HS-5 (cell line): ENCODE measurements around the gene TRAF3.

ENCODE experiments used
- DNase-seq: peaks from one replicate; pipeline ENCODE4 v3.0.0-alpha.2; 2012; ENCODE audit warnings: low read depth

TRAF3 gene

GRCh38 chr14:102776761-102777710 lies at the start of gene TRAF3:
TSS of gene TRAF3 (plus strand) at chr14:102777449. CDS start at chr14:102870202, 92,753 bp downstream.
- DNase-seq = no peak

GRCh38 chr14:102728501-102728900 lies 48.7 kb upstream of the TRAF3 start:
- DNase-seq = no peak

GRCh38 chr14:102729268-102729667 lies 48.0 kb upstream of the TRAF3 start:
- DNase-seq = no peak

GRCh38 chr14:102729825-102730224 lies 47.4 kb upstream of the TRAF3 start:
- no peak for DNase-seq

GRCh38 chr14:102731101-102731870 lies 46.0 kb upstream of the TRAF3 start:
- no peak for DNase-seq

GRCh38 chr14:102731871-102732800 lies 45.1 kb upstream of the TRAF3 start:
- no peak for DNase-seq

GRCh38 chr14:102732924-102733323 lies 44.3 kb upstream of the TRAF3 start:
- no peak for DNase-seq

GRCh38 chr14:102733326-102733725 lies 43.9 kb upstream of the TRAF3 start:
- DNase-seq = no peak

- no peak for DNase-seq
These were observed 42.8 kb upstream of the TRAF3 start for GRCh38 chr14:102734436-102734835.

GRCh38 chr14:102736956-102737355 lies 40.3 kb upstream of the TRAF3 start:
- DNase-seq = no peak

- no peak for DNase-seq
These were observed 39.6 kb upstream of the TRAF3 start for GRCh38 chr14:102737402-102738372.

GRCh38 chr14:102738373-102739189 lies 38.7 kb upstream of the TRAF3 start:
- DNase-seq = no peak

GRCh38 chr14:102739190-102739469 lies 38.1 kb upstream of the TRAF3 start:
- no peak for DNase-seq

- DNase-seq = no peak
These were observed 30.4 kb upstream of the TRAF3 start for GRCh38 chr14:102746634-102747438.

- DNase-seq = no peak
These were observed 28.4 kb upstream of the TRAF3 start for GRCh38 chr14:102748806-102749205.

GRCh38 chr14:102749393-102750305 lies 27.6 kb upstream of the TRAF3 start:
- no peak for DNase-seq

- no peak for DNase-seq
These were observed 26.9 kb upstream of the TRAF3 start for GRCh38 chr14:102750376-102750775.

- DNase-seq = no peak
These were observed 26.2 kb upstream of the TRAF3 start for GRCh38 chr14:102751088-102751487.
